Body of pancreas (tissue), 4 donors: ENCODE measurements around the gene SLC35F3.

Source experiments
- CTCF ChIP-seq, 7 experiments: fragments of 450-650 bp in 4 of 7; fragments of 200-600 bp in 3 of 7; sonication (generic) in 3 of 7; IDR thresholded peaks; one replicate each; pipeline ENCODE4 v1.5.1; 2016 to 2019; ENCODE audit warnings: antibody characterized with exemption in 7 of 7
- POLR2A ChIP-seq, 3 donors: fragments of 450-650 bp; IDR thresholded peaks; one replicate each; pipeline ENCODE4 v1.6.1; 2016; ENCODE audit warnings: antibody characterized with exemption in 3 of 3, mild to moderate bottlenecking in 2 of 3

- TF ChIP-seq CTCF (IDR thresholded peaks at IDR 0.05) (no peak), POLR2A (IDR thresholded peaks at IDR 0.05) (no peak)
Observed at GRCh38 chr1:234218078-234218477, 313.6 kb downstream of the SLC35F3 start.
